GM21529 (cell line): ENCODE data around the gene HSD3B1.

ENCODE experiments used
- ATAC-seq: cut with Tn5 transposase; IDR thresholded peaks from one replicate; pipeline ENCODE4 v1.9.1; 2021; ENCODE audit not compliant: unreplicated experiment

The HSD3B1 gene

DNA sequence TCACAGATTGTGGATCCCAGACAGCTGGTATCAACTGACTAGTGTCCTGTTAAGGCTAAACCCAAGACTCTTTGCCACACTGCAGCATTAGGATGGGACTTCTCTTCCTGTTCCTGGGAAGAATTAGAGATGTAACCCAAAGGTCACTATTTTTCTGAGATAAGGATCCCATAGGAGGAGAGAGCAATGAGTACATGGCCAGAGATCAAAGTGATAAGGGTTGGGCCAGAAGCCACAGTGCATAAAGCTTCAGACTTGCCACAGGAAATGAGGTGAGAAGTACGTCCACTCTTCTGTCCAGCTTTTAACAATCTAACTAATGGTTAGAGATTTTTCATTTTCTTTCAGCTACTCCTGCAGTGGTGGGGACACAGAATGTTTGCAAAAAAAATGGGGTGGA, at the start of gene HSD3B1:
HSD3B1 (plus strand) TSS at position 270 of the 400 bp plus-strand sequence. CDS start 267 bp downstream, outside the sequence.
- ATAC-seq: no peak

DNA sequence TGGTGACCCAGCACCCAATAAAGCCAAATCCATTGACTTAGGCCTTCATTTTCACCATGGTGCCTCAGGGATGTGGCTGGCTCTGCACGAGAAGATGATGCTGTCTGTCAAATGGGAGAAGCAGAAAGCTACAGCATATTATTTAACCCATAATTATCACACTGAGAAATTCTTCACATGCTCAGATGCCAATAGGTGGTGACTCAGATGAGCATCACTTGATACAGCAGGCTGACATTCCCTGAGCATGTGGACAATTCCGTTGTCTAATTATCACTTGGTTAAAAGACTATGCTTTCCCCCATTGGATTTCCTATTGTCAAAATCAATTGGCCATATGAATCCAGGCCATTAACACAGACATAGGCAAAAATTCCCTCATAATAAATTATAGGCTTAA, 44.0 kb upstream of the HSD3B1 start:
- ATAC-seq: no peak

DNA sequence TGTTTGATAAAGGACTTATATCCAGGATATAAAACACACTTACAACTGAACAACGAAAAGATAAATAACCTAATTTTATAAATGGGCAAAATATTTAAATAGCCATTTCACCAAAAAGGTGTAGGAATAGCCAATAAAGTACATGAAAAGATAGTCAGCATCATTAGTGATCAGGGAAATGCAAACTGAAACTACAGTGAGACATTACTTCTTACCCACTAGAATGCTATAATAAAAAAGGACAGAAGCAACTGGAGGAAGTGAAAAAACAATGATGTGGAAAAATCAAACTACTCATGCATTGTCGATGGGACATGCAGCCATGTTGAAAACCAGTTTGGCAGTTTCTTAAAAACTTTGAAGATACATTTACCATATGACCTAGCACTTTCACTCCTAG, 43.4 kb upstream of the HSD3B1 start:
- no peak for ATAC-seq

DNA sequence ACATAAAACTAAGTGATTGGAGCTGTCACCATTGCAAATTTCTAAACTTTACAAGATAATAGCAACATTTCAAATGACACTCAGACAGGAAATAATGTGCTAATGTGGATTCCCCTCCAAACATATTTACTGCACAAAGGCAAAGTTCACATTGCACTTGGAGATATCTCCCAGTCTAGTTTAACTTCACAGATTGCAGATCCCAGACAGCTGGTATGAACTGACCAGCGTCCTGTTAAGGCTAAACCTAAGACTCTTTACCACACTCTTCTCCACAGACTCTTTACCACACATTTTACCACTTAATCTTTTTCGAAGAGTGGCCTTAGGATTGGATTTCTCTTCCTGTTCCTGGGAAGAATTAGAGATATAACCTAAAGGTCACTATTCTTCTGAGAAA, 40.6 kb upstream of the HSD3B1 start:
- no peak for ATAC-seq

DNA sequence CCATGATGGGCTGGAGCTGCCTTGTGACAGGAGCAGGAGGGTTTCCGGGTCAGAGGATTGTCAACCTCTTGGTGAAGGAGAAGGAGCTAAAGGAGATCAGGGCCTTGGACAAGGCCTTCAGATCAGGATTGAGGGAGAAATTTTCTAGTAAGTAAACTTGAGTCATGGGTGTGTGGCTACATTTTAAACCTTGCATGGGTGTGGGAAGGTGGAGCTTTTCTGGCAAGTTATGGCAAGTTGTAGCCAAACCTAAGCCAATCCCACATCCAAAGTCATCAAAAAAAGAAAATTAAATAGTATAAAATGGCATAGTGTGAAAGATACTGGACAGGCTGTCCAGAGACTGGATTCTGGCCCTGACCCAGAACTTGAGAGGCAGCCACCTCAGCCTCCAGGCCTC, 39.8 kb upstream of the HSD3B1 start:
- ATAC-seq: no peak

DNA sequence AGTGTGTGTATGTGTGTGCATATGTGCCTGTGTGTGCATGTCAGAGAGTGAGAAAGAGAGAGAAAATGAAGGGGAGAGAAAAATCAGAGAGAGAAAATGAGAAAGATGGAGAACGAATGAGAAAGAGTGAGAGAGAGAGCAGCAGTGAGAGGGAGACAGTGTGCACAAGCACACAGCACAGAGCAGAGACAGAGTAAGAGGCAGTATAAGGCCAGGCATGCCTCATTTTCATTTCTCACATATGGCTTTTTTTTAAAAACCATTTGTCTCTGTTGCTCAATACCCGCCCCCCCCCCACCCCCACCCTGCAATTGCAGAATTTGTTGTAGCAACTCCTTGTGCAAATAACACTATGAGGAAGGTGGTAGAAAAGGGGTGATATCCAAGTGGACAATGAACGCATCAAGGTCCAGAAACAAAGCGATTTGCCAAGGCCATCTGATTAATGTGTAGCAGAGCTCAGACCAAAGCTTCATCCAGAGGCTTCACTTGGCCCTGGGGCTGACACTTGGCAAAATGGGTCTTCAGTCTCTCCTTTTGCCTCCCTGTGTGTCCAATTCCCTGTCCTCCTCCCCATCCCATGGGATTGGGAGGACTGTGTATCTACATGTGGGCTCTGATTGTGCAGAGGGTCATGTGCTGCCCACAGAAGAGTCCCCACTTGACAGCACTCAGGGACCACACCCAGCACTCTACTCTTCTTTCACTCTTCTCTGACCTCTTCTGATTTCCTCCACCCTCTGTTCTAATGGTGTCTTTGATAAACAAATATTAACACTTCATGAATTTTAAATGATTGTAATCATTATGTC, 38.9 kb upstream of the HSD3B1 start:
- no peak for ATAC-seq

DNA sequence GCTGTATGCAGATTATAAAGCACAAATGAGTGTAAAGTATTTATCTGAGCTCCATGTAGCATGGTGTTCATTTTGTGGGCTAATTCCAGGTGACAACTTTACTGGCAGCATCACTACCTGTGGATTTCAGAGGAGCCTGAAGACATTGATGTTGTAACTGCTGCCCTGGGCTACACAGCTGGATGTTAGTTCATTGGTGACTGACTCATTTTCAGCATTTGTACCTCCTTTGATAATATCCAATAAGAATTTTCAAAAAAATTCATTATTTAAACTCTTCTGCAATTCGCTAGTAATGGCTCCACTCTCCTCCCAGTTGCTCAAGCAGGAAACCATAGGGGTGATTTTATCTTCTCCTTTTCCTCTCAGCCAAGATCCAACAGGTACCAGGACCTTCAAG, 37.3 kb upstream of the HSD3B1 start:
- ATAC-seq: no peak

DNA sequence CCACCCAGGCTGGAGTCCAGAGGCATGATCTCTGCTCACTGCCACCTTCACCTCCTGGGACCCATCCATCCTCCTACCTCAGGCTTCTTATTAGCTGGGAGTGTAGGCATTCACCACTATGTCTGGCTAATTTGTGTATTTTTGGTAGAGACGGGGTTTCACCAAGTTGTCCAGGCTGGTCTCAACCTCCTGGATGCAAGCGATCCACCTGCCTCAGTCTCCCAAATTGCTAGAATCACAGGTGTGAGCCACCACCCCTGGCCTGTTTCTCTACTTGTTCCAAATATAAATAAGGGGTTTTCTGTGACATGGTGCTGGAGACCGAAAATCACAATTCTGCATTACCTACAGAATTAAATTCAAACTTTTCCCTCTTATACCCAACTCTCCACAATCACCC, 36.6 kb upstream of the HSD3B1 start:
- no peak for ATAC-seq

DNA sequence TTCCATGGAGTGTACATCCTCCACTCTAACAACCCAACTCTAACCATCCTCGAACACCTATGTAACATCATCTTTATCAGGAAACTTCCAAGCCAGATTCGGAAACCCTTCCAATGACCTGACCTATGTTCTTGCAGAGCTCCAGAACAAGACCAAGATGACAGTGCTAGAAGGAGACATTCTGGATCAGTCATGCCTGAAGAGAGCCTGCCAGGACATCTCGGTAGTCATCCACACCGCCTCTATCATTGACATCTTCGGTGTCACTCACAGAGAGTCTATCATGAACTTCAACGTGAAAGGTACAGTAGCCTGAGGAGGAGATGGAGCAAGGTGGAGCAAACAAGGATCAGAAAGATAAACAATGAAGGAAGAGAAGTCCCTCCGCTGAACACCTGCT, 36.1 kb upstream of the HSD3B1 start:
- no peak for ATAC-seq

DNA sequence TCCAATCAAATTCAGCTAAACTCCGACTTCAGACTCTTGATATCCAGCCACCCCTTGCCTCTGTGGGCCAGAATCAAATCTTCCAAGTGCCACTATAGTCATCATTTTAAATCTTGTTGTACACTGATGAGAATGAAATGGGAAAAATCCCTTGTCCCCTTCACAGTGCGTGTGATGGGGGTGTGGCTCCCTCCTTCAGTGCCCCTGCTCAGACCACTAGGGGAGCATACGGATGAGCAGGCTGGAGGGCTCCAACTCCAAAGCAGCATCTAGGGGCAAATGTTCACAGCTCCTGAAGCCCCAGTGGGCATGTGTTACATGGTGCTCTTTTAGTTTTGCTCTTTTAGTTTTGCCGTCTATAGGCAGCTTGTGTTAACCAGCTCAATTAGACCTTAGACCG, 35.4 kb upstream of the HSD3B1 start:
- ATAC-seq: no peak

DNA sequence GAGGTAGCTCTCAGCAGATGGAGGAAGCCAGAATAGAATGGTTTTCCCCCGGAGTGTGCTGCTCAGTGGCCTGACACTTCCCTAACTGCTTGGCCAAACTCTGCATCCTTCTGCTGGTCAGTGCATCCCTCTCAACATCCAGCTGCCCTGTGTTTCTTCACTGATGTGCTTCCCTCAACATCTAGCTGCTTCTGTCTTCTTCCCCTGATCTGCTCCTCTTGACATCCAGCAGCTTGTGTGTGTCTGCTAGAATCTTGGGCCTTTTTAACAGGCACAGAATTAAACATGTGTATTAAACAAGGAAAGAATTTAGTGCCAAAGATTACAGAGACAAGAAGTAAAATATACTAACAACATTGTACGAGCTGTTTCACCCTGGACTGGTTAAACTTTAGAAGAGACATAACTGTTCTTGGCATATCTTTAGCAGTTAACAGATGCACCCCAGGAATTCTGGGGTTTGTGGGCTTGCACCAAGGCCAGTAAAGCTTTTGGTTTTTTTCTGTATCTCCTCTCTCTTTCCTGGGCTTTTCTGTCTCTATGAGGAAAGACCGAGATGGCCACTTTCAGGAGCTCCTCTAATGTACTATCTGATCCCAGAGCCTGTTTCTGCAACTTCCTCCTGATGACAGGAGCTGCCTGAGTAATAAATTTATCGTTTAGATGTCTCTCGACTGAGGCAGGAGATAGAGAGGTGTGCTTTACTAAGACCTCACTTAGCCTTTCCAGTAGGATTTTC, 34.8 kb upstream of the HSD3B1 start:
- no peak for ATAC-seq

DNA sequence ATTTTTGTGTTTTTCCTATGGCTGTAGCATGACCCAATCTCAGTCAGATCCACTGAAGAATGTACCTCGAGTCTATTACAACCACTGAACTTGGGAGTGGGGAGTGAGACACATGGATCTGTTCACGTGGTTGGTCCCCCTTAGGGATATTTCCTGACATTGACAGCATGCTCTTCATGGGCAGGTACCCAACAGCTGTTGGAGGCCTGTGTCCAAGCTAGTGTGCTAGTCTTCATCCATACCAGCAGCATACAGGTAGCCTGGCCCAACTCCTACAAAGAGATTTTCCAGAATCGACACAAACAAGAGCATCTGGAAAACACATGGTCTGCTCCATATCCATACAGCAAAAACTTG, 34.2 kb upstream of the HSD3B1 start:
- no peak for ATAC-seq

DNA sequence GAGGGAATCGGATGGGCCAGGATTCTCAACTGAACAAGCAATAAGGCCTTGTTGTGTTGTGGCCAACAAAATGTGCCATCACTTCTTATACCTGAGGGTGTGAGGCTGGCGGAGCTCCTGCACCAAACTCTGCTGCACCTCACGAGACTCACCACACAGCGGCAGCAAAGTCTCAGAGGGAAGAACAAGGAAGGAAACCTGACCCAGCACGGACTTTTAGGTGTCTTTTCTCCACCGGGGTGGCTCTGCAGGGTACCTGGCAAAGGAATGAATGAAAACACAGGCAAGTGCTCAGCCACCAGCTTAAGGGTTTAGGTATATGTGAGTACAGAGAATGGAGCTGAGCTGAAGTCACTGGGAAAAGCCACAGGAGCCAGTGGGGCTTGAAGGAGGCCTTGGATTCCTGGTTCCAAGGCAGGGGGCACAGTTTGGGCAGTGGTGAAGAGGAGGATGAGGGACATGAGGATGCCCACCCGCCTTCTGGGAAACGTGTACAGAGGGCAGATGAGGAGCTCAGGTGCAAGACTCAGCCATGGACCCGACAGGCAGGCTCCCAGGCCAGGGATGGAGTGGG, 31.1 kb upstream of the HSD3B1 start:
- ATAC-seq: peak; percentile 79

DNA sequence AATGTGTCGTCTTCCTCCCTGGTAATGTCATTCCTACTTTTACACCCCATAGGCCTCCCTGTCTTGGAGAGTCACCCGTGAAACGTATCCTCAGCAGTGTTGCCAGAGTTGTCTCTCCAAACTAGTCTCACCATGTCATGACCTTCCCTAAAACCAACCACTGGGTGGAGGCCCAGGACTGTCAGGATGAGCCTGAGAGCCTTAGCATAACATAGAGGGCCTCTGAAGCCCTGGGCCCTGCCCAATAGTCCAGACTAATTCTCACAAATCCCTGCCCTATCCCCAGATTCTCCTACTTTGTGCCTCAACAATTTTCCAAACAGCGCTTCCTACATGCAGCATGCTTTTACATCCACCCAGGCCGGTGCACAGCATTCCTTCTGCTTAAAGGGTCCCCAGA, 29.3 kb upstream of the HSD3B1 start:
- ATAC-seq: no peak

DNA sequence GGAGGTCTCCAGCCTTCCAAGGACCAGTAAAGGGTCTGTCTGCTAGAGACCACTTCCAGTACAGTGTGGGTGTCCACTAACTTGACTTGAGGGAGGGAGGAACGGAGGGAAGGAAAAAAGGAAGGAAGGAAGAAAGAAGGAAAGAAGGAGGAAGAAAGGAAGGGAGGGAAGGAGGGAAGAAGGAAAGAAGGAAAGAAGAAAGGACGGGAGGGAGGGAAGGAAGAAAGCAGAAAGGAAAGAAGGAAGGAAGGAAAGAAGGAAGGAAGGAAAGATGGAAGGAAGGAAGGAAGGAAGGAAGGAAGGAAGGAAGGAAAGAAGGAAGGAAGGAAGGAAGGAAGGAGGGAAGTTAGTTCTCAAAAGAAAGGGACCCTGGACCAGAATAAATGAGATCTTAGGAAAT, 26.8 kb upstream of the HSD3B1 start:
- no peak for ATAC-seq

DNA sequence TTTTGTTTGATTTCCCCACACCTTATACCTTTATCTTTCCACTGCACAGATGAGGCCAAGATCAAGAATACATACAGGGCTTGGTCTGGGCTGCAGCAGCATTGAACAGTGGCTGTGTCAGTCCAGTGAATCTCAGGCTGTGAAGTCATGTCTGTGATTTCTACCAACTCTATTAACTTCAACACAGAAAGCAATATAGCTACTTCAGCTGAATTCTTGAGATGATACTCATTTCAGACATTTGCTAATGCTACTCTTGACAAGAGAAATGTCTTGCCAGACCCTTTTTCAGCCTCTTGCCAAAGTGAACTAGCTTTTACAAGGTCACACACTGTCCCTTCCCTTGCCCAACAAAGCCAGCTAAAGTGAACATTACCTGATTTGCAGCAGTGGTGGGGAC, 25.1 kb upstream of the HSD3B1 start:
- no peak for ATAC-seq

DNA sequence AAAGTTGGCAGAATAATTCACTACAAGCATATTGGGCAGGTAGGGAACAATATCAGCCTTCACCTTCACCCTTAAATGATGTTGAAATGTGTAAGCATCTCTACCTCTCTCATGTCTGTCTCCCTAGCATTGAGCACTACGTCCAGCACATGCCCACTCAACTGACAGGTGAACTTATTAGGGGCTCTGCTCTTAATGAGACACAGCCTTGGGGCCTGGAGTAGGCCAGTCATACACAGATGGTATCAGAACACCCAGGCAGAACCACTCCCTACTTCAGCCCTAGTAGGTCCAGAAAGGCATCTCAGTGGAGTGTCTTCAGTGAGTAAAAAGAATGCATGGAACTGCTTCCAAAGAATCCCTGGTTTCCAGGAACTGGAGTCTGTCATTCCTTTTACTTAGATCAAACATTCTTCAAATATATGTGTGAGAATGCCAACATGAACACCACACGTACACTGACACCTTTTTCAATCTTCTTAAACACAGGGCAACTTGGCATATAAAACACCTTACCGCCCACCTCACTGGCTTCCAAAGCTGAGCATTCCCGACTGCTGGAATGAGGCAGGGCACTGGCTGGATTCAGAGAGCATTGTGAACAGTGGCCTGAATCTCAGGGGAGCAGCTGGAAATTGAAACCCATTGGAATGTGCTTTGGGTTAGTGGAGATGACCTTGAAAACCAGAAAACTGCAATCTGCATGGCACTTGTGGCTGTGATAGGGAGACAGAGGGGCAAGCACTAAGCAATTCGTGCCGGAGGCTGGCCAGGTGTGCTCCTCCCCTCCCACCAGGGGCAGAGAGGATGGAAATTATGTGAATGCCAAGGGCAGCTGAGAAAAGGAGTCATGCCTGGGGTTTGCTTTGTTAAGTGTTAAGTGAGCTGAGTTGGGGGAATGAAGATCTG, 24.2 kb upstream of the HSD3B1 start:
- ATAC-seq: no peak

DNA sequence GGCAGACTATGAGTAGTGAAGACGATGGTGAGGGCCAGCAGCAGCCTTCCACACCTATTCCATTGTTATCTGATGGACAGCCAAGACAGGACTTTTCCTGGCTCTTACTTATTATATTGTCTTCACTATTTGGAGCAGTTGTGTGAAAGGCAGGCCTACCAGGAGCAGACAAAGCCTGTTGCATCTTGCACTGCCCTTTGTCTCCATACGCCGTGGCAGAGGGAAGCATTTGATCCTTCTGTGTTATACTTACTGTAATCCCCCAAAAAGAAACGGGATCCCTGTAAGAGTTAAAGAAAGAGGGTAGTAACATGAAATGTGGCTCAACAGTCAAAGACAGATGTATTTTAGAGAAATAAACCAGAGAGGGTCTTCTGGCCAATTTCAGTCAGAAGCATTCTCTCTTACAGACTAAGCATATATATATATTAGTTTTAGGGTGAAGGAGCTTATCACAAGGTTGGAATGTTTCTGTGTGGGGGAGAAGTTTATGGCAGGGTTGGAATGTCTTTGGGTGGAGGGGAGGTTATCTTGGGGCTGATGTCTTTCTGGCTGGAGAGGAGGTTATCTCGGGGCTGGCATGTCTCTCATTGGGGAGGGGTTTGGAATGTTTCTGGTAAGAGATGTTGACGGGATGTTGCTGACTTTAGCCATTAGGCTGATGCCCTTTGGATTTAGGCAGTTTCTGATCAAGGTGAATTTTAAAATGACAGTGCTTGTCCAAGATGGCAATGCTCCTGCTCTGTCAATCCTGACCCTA, 23.4 kb upstream of the HSD3B1 start:
- no peak for ATAC-seq

DNA sequence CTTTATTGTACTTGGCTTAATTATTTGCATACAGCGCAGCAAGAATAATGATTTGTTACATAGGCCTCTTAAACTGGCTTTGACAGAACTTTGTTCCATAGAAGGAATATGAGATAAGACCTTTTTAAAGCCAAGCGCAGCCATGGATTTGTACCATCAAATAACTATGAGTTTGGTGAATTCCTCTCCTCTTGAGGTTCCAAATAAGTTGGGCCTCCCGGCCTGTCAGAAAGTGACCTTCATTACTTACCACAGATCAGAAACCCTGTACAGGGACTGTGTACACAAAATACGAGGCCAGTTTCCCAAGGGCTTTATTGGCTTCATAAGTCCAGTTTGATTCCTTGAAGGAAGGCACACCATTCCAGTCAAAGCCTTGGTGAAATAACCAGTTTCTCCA, 21.8 kb upstream of the HSD3B1 start:
- ATAC-seq: no peak

DNA sequence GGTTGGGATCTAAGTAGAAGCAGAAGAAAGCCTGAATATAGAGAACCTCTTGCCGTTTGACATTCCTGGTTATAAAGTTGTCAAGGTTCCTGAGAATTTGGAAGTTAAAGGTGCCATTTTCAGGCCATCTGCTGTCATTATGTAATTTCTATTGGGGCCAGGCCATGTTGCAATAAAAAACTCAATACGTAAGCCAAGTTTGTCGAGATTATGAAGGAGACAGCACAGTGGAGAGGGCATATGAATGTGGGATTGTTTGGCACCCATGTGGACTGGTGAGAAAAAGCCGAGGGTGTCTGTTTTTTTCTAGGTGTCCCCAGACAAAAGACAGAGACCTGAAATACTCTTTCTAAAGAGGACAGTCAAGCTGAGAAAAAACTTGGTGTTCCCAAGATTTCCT, 18.8 kb upstream of the HSD3B1 start:
- no peak for ATAC-seq

DNA sequence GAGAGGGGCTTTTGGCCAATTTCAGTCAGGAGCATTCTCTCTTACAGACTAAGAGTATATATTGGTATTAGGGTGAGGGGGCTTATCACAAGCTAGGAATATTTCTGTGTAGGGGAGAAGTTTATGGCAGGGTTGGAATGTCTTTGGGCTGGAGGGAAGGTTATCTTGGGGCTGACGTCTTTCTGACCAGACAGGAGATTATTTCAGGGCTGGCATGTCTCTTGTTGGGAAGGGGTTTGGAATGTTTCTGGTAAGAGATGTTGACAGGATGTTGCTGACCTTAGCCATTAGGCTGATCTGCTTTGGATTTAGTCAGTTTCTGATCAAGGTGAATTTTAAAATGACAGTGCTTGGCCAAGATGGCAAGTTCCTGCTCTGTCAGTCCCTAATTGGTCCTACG, 17.8 kb upstream of the HSD3B1 start:
- ATAC-seq: no peak
